Measurements from ENCODE around the gene ZNF628. TPM values are rescaled to one million over a fixed set of nuclear protein-coding genes. Genes with fewer than 3 reads are reported as not detected.

ZNF628 gene
- total and polyA plus RNA-seq, 2 of the 8 experiments (the other 6 are each of a cell fraction or from before 2014, with no cell fraction given): 1.7 to 10.8 TPM

GRCh38 chr19:55498246-55498840 is 21.9 kb downstream of the ZNF628 start:
- Histone ChIP-seq H4K5ac (ENCODE audit: insufficient read length, low read depth, low read length) (no peak overlapping the region), H3K4ac (replicated peaks; ENCODE audit: insufficient read length, low read depth, low read length) (no peak overlapping the region), H2AK5ac (ENCODE audit: low read depth, low read length) (no peak overlapping the region), H2BK120ac (replicated peaks; ENCODE audit: low read depth, low read length) (no peak overlapping the region), H3K9me3 (ENCODE audit: insufficient read depth in 2 of 2, low read depth in 1 of 2, low read length in 1 of 2) (peaks cover 4 to 6% of the 10 kb centered on the region in 2 experiments; a peak in 3 of 4 replicates), H3K56ac (replicated peaks; ENCODE audit: insufficient read length, low read depth, low read length) (no peak overlapping the region), H3K27ac (ENCODE audit: low read depth, low read length) (no peak overlapping the region), H4K91ac (replicated peaks; ENCODE audit: insufficient read length, low read length) (no peak overlapping the region), H3K4me2 (ENCODE audit: insufficient read depth in 1 of 2, low read depth in 2 of 2, low read length in 2 of 2) (no peak overlapping the region), H2BK5ac (ENCODE audit: low read depth, low read length) (no peak overlapping the region), H3K14ac (ENCODE audit: insufficient read length) (no peak overlapping the region), H2BK15ac (ENCODE audit: low read length) (no peak overlapping the region), H3K18ac (ENCODE audit: extremely low read depth, low read length) (no peak overlapping the region), H3K9ac (replicated peaks in 1 of 4; ENCODE audit: extremely low read depth in 1 of 4, low read depth in 3 of 4, low read length in 3 of 4) (no peak overlapping the region), H2BK12ac (ENCODE audit: low read depth, low read length) (peak overlapping the region; percentile 41; the same call in 1 of the 2 replicates), H4K8ac (ENCODE audit: extremely low read depth, insufficient read depth, low read length) (no peak overlapping the region), H3K79me2 (ENCODE audit: control insufficient read depth in 1 of 2, insufficient read depth in 2 of 2, low read length in 2 of 2) (no peaks in the 10 kb centered on the region), H3K23ac (ENCODE audit: insufficient read length) (no peak overlapping the region), H4K20me1 (replicated peaks in 1 of 2; ENCODE audit: control insufficient read depth in 1 of 2, insufficient read depth in 2 of 2, low read length in 2 of 2) (no peaks in the 10 kb centered on the region), H3K23me2 (ENCODE audit: low read depth, low read length) (no peaks in the 10 kb centered on the region), H2BK20ac (ENCODE audit: low read length) (no peak overlapping the region), H3K4me3 (ENCODE audit: extremely low read depth in 1 of 4, insufficient read depth in 2 of 4, low read depth in 3 of 4, low read length in 4 of 4) (no peak overlapping the region), H2AFZ (ENCODE audit: low read length) (no peak overlapping the region), H3K4me1 (replicated peaks in 1 of 4; ENCODE audit: control insufficient read depth in 3 of 4, insufficient read depth in 4 of 4, low read length in 3 of 4) (0 out of 7 replicates have a peak, but pooled peaks cover 0 to 6% (median 2%) of the 10 kb centered on the region in 4 experiments), H3K79me1 (ENCODE audit: low read depth, low read length) (no peaks in the 10 kb centered on the region), H3K36me3 (ENCODE audit: control insufficient read depth in 2 of 4, insufficient read depth in 4 of 4, low read length in 3 of 4) (peaks cover 0 to 3% (median 0%) of the 10 kb centered on the region in 4 experiments; a peak in 1 of 8 replicates), H3K27me3 (replicated peaks in 1 of 4; ENCODE audit: control insufficient read depth in 3 of 4, extremely low read depth in 1 of 4, insufficient read depth in 3 of 4, low read length in 3 of 4) (peaks cover 7 to 18% (median 12%) of the 10 kb centered on the region in 4 experiments)
- DNase-seq (ENCODE audit: low read depth in 1 of 2, low spot score in 2 of 2): no peak
- FAIRE-seq: no peak
- WGBS, 2 experiments (ENCODE audit: extremely low coverage in 1 of 2, insufficient coverage in 1 of 2, insufficient read length in 1 of 2, insufficient replicate concordance in 2 of 2, low coverage in 1 of 2, low lambda C conversion rate in 2 of 2, missing lambda C conversion rate in 1 of 2): 71% methylated on average over 2 of the region's 2 CpGs; no CpG with 5 or more reads in 1 of the 2 experiments
- POLR2A ChIA-PET (ENCODE audit: partially characterized antibody): interaction anchor here (1.0 to 4.9 kb wide), 6 partner anchors 10 to 91 kb away, joined by 3 to 50 read pairs (median 3); partner anchors contain the start of genes NAT14, SSC5D and UBE2S
- CTCF ChIA-PET (ENCODE audit: partially characterized antibody): interaction anchor here (0.6 to 1.5 kb wide), 8 partner anchors 9 to 413 kb away, joined by 3 to 4 read pairs (median 3); no protein-coding TSS in a partner anchor
- TF ChIP-seq RNF2 (IDR thresholded peaks at IDR 0.05; ENCODE audit: borderline replicate concordance, low read depth, low read length, missing control alignments, poor library complexity, severe bottlenecking): no peak
- no peak for TF ChIP-seq RXRA (IDR thresholded peaks at IDR 0.05; ENCODE audit: insufficient read depth, low read depth, low read length)
- TF ChIP-seq SUZ12 (IDR thresholded peaks at IDR 0.05; ENCODE audit: low read length): no peak
- no peak for TF ChIP-seq GABPA (IDR thresholded peaks at IDR 0.05; ENCODE audit: borderline replicate concordance, insufficient read depth, low read length)
- no peak for TF ChIP-seq MAFK (IDR thresholded peaks at IDR 0.05; ENCODE audit: low read depth, low read length)
- no peak for TF ChIP-seq E2F6 (IDR thresholded peaks at IDR 0.05)
- TF ChIP-seq TBP (IDR thresholded peaks at IDR 0.05; ENCODE audit: low read depth, low read length): no peak
- no peak for TF ChIP-seq TAF1 (IDR thresholded peaks at IDR 0.05; ENCODE audit: low read depth, low read length)
- no peak for TF ChIP-seq CEBPB (IDR thresholded peaks at IDR 0.05; ENCODE audit: low read depth, low read length)
